HepG2 (cell line): ENCODE results near the gene WDR18. TPM values are rescaled to one million over a fixed set of nuclear protein-coding genes. Genes with fewer than 3 reads are reported as not detected.

Experiments used
- DZIP1 ChIP-seq: sonication (generic); formaldehyde crosslinking; IDR thresholded peaks from 2 replicates; pipeline ENCODE4 v1.5.0; 2020; ENCODE audit warnings: mild to moderate bottlenecking, missing genetic modification reagents
- FOXC1 ChIP-seq: sonication (generic); formaldehyde crosslinking; IDR thresholded peaks from 2 replicates; pipeline ENCODE4 v1.8.0; 2022; ENCODE audit warnings: mild to moderate bottlenecking, missing genetic modification reagents, borderline replicate concordance
- KDM5B ChIP-seq: sonication (generic); formaldehyde crosslinking; IDR thresholded peaks from 2 replicates; pipeline ENCODE4 v1.4.0; 2020; ENCODE audit warnings: missing genetic modification reagents, mild to moderate bottlenecking, borderline replicate concordance
- REPIN1 ChIP-seq: sonication (generic); formaldehyde crosslinking; IDR thresholded peaks from 2 replicates; pipeline ENCODE4 v1.8.0; 2022; ENCODE audit warnings: missing genetic modification reagents, low read depth, mild to moderate bottlenecking, borderline replicate concordance
- SNAPC4 ChIP-seq: sonication (generic); formaldehyde crosslinking; IDR thresholded peaks from 2 replicates; pipeline ENCODE4 v1.4.0; 2020; ENCODE audit warnings: mild to moderate bottlenecking, missing genetic modification reagents
- ZBTB38 ChIP-seq: sonication (generic); formaldehyde crosslinking; IDR thresholded peaks from 2 replicates; pipeline ENCODE4 v1.5.1; 2020; ENCODE audit warnings: mild to moderate bottlenecking, missing genetic modification reagents
- ZNF224 ChIP-seq: sonication (generic); formaldehyde crosslinking; IDR thresholded peaks from 2 replicates; pipeline ENCODE4 v1.5.0; 2020; ENCODE audit warnings: mild to moderate bottlenecking, missing genetic modification reagents
- ZNF576 ChIP-seq: sonication (generic); formaldehyde crosslinking; IDR thresholded peaks from 2 replicates; pipeline ENCODE4 v1.4.0; 2020; ENCODE audit warnings: mild to moderate bottlenecking, missing genetic modification reagents
- polyA plus RNA-seq, 8 experiments: library from polyadenylated mRNA; depleted of rRNA in 3 of 8; stranded (reverse) in 7 of 8; unstranded in 1 of 8; fragments of >200 nt; fragmentation: Illumina TruSeq in 4 of 8; extraction: Trizol in 4 of 8; gene quantifications; 2 replicates each; pipeline versions ENCODE4 v1.2.1 to v1.2.3, GENCODE V29; 2011 to 2016; ENCODE audit warnings: low read depth in 4 of 8, missing spikeins in 1 of 8, mixed read lengths in 1 of 8; ENCODE audit not compliant: insufficient read depth in 1 of 8
- total RNA-seq, 5 experiments: library from RNA; depleted of rRNA; stranded (reverse); fragments of >200 nt; fragmentation: Illumina TruSeq; extraction: Trizol; gene quantifications; 2 replicates each; pipeline ENCODE4 v1.2.3, GENCODE V29; 2016; ENCODE audit warnings: low read depth in 1 of 5

Gene WDR18
- total and polyA plus RNA-seq, 2 of the 13 experiments (the other 11 are each of a cell fraction or from before 2014, with no cell fraction given) = 36.4 to 47.6 TPM

GRCh38 chr19:1027650-1028061 is 43.5 kb downstream of the WDR18 start (continued):
- TF ChIP-seq DZIP1 (CRISPR knock-in tag) (peak; percentile 73; the same call in 1 of the 2 replicates), REPIN1 (CRISPR knock-in tag) (peak; percentile 6; the same call in 1 of the 2 replicates), ZNF224 (CRISPR knock-in tag) (0 out of 2 replicates have a peak, but pooled peaks have one; percentile 44), SNAPC4 (CRISPR knock-in tag) (0 out of 2 replicates have a peak, but pooled peaks have one; percentile 6), FOXC1 (CRISPR knock-in tag) (0 out of 2 replicates have a peak, but pooled peaks have one; percentile 32), ZBTB38 (0 out of 2 replicates have a peak, but pooled peaks have one; percentile 2), KDM5B (CRISPR knock-in tag) (peak; percentile 26; the same call in 1 of the 2 replicates), ZNF576 (CRISPR knock-in tag) (no peak)
